HepG2 (cell line): ENCODE measurements around the gene RPL3. TPM values are rescaled to one million over a fixed set of nuclear protein-coding genes. Genes with fewer than 3 reads are reported as not detected.

Source experiments
- CBX2 ChIP-seq, 2 experiments: fragments of 200-600 bp in 1 of 2; sonication (generic); formaldehyde crosslinking in 1 of 2; IDR thresholded peaks; 2 replicates each; pipeline versions ENCODE4 v1.7.0 to v1.8.1; 2018 to 2022; ENCODE audit warnings: low read depth in 2 of 2, low read length in 1 of 2, mild to moderate bottlenecking in 1 of 2, missing genetic modification reagents in 1 of 2
- CENPT ChIP-seq: sonication (generic); formaldehyde crosslinking; IDR thresholded peaks from 2 replicates; pipeline ENCODE4 v1.8.0; 2022; ENCODE audit warnings: low read depth, mild to moderate bottlenecking, moderate library complexity, missing genetic modification reagents
- GLI4 ChIP-seq: sonication (generic); formaldehyde crosslinking; IDR thresholded peaks from 2 replicates; pipeline ENCODE4 v1.5.1; 2020; ENCODE audit warnings: missing genetic modification reagents, mild to moderate bottlenecking, moderate library complexity, borderline replicate concordance
- NR2F6 ChIP-seq, 2 experiments: IDR thresholded peaks; 2 replicates each; pipeline ENCODE4 v1.6.1; 2016; ENCODE audit warnings: antibody characterized with exemption in 1 of 2, mild to moderate bottlenecking in 1 of 2
- PCBP1 ChIP-seq: fragments of 200-400 bp; formaldehyde crosslinking; IDR thresholded peaks from 2 replicates; pipeline ENCODE4 v1.6.1; 2017; ENCODE audit warnings: mild to moderate bottlenecking, low read depth, low read length, borderline replicate concordance
- SALL2 ChIP-seq: sonication (generic); formaldehyde crosslinking; IDR thresholded peaks from 2 replicates; pipeline ENCODE4 v1.8.1; 2023; ENCODE audit warnings: mild to moderate bottlenecking, missing genetic modification reagents, inconsistent platforms
- SP4 ChIP-seq: sonication (generic); formaldehyde crosslinking; IDR thresholded peaks from 2 replicates; pipeline ENCODE4 v1.8.1; 2023; ENCODE audit warnings: mild to moderate bottlenecking, missing genetic modification reagents
- ZNF160 ChIP-seq: sonication (generic); formaldehyde crosslinking; IDR thresholded peaks from 2 replicates; pipeline ENCODE4 v1.8.0; 2022; ENCODE audit warnings: mild to moderate bottlenecking, inconsistent platforms, missing genetic modification reagents
- ZNF180 ChIP-seq: sonication (generic); formaldehyde crosslinking; IDR thresholded peaks from 2 replicates; pipeline ENCODE4 v1.4.0; 2020; ENCODE audit warnings: low read depth, missing genetic modification reagents, borderline replicate concordance
- ZNF264 ChIP-seq: sonication (generic); formaldehyde crosslinking; IDR thresholded peaks from 2 replicates; pipeline ENCODE4 v1.4.0; 2020; ENCODE audit warnings: missing genetic modification reagents
- ZNF274 ChIP-seq: sonication (generic); formaldehyde crosslinking; IDR thresholded peaks from 2 replicates; pipeline ENCODE4 v1.5.1; 2020; ENCODE audit warnings: mild to moderate bottlenecking, missing genetic modification reagents
- ZNF296 ChIP-seq: sonication (generic); formaldehyde crosslinking; conservative IDR thresholded peaks from 2 replicates; pipeline ENCODE4 v1.5.0; 2020; ENCODE audit warnings: mild to moderate bottlenecking, missing genetic modification reagents
- ZNF326 ChIP-seq: sonication (generic); formaldehyde crosslinking; IDR thresholded peaks from 2 replicates; pipeline ENCODE4 v1.4.0; 2020; ENCODE audit warnings: missing genetic modification reagents, borderline replicate concordance
- ZNF567 ChIP-seq: sonication (generic); formaldehyde crosslinking; IDR thresholded peaks from 2 replicates; pipeline ENCODE4 v1.8.1; 2023; ENCODE audit warnings: mild to moderate bottlenecking, missing genetic modification reagents, borderline replicate concordance
- ZNF768 ChIP-seq: sonication (generic); formaldehyde crosslinking; IDR thresholded peaks from 2 replicates; pipeline ENCODE4 v1.4.0; 2020; ENCODE audit warnings: missing genetic modification reagents
- polyA plus RNA-seq, 8 experiments: library from polyadenylated mRNA; depleted of rRNA in 3 of 8; stranded (reverse) in 7 of 8; unstranded in 1 of 8; fragments of >200 nt; fragmentation: Illumina TruSeq in 4 of 8; extraction: Trizol in 4 of 8; gene quantifications; 2 replicates each; pipeline versions ENCODE4 v1.2.1 to v1.2.3, GENCODE V29; 2011 to 2016; ENCODE audit warnings: low read depth in 4 of 8, missing spikeins in 1 of 8, mixed read lengths in 1 of 8; ENCODE audit not compliant: insufficient read depth in 1 of 8
- total RNA-seq, 5 experiments: library from RNA; depleted of rRNA; stranded (reverse); fragments of >200 nt; fragmentation: Illumina TruSeq; extraction: Trizol; gene quantifications; 2 replicates each; pipeline ENCODE4 v1.2.3, GENCODE V29; 2016; ENCODE audit warnings: low read depth in 1 of 5
- TF ChIP-seq, protein P1 (sequence below): sonication (generic); formaldehyde crosslinking; IDR thresholded peaks from 2 replicates; pipeline ENCODE4 v1.4.0; 2020; ENCODE audit warnings: mild to moderate bottlenecking, missing genetic modification reagents
- TF ChIP-seq, protein P2 (sequence below): sonication (generic); formaldehyde crosslinking; IDR thresholded peaks from 2 replicates; pipeline ENCODE4 v1.4.0; 2020; ENCODE audit warnings: missing genetic modification reagents
- TF ChIP-seq, protein P3 (sequence below): IDR thresholded peaks from 2 replicates; pipeline ENCODE4 v1.6.1; 2012; ENCODE audit warnings: inconsistent platforms
- TF ChIP-seq, protein P4 (sequence below): sonication (generic); formaldehyde crosslinking; IDR thresholded peaks from 2 replicates; pipeline ENCODE4 v1.8.0; 2023; ENCODE audit warnings: mild to moderate bottlenecking, missing genetic modification reagents

Gene RPL3
- total and polyA plus RNA-seq, 2 of the 13 experiments (the other 11 are each of a cell fraction or from before 2014, with no cell fraction given), result 1,051 to 3,279 TPM

DNA sequence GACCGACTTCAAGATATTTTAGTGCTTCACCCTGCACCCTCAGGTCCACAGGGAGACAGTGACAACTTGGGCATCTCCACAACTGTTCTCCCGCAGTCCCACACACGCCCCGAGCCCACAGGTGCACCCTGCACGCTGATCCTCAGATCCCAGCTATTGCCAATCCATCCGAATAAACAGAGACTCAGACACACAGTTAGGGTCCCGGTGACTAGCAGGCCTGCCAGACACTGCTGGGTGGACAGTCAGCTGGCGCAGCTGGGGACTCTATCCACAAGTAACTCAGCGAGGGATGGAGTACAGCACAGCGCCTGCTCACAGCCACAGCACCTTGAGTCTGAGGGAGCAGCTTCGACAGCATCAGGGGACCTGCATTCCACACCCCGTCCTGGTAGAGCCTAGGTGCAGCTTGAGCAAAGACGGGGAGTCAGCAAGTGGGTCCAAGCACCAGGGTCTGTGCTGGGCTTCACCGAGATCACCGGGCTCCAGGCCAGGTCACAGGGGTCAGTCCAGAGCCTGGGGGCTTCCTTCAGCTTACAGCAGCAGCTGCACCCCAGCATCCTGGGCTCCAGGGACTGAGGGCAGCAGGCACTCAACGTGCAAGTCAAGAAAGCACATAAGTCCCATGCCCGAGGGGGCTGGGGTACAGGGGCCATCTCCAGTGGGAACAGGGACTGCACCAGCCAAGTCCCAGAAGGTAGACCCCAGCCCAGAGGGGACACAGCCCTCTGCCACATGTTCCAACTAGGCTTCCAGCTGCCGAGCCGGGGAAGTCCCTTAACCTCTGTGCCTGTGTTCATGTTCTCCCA is 7.6 kb downstream of the RPL3 start (continued):
- TF ChIP-seq, protein P1, sequence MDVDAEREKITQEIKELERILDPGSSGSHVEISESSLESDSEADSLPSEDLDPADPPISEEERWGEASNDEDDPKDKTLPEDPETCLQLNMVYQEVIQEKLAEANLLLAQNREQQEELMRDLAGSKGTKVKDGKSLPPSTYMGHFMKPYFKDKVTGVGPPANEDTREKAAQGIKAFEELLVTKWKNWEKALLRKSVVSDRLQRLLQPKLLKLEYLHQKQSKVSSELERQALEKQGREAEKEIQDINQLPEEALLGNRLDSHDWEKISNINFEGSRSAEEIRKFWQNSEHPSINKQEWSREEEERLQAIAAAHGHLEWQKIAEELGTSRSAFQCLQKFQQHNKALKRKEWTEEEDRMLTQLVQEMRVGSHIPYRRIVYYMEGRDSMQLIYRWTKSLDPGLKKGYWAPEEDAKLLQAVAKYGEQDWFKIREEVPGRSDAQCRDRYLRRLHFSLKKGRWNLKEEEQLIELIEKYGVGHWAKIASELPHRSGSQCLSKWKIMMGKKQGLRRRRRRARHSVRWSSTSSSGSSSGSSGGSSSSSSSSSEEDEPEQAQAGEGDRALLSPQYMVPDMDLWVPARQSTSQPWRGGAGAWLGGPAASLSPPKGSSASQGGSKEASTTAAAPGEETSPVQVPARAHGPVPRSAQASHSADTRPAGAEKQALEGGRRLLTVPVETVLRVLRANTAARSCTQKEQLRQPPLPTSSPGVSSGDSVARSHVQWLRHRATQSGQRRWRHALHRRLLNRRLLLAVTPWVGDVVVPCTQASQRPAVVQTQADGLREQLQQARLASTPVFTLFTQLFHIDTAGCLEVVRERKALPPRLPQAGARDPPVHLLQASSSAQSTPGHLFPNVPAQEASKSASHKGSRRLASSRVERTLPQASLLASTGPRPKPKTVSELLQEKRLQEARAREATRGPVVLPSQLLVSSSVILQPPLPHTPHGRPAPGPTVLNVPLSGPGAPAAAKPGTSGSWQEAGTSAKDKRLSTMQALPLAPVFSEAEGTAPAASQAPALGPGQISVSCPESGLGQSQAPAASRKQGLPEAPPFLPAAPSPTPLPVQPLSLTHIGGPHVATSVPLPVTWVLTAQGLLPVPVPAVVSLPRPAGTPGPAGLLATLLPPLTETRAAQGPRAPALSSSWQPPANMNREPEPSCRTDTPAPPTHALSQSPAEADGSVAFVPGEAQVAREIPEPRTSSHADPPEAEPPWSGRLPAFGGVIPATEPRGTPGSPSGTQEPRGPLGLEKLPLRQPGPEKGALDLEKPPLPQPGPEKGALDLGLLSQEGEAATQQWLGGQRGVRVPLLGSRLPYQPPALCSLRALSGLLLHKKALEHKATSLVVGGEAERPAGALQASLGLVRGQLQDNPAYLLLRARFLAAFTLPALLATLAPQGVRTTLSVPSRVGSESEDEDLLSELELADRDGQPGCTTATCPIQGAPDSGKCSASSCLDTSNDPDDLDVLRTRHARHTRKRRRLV (CRISPR knock-in tag), result 0 out of 2 replicates have a peak, but pooled peaks have one; percentile 2
- TF ChIP-seq, protein P2, sequence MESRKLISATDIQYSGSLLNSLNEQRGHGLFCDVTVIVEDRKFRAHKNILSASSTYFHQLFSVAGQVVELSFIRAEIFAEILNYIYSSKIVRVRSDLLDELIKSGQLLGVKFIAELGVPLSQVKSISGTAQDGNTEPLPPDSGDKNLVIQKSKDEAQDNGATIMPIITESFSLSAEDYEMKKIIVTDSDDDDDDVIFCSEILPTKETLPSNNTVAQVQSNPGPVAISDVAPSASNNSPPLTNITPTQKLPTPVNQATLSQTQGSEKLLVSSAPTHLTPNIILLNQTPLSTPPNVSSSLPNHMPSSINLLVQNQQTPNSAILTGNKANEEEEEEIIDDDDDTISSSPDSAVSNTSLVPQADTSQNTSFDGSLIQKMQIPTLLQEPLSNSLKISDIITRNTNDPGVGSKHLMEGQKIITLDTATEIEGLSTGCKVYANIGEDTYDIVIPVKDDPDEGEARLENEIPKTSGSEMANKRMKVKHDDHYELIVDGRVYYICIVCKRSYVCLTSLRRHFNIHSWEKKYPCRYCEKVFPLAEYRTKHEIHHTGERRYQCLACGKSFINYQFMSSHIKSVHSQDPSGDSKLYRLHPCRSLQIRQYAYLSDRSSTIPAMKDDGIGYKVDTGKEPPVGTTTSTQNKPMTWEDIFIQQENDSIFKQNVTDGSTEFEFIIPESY (CRISPR knock-in tag), result no peak; the same call in 1 of the 2 replicates
- TF ChIP-seq, protein P3, sequence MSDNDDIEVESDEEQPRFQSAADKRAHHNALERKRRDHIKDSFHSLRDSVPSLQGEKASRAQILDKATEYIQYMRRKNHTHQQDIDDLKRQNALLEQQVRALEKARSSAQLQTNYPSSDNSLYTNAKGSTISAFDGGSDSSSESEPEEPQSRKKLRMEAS, result no peak
- no peak for TF ChIP-seq PCBP1
- TF ChIP-seq ZNF768 (CRISPR knock-in tag), result peak; percentile 29; the same call in 1 of the 2 replicates
- no peak for TF ChIP-seq ZNF567 (CRISPR knock-in tag)
- peak; percentile 49; the same call in 1 of the 2 replicates for TF ChIP-seq CENPT (CRISPR knock-in tag)
- TF ChIP-seq ZNF180 (CRISPR knock-in tag), result no peak
- no peak for TF ChIP-seq ZNF274
- no peak for TF ChIP-seq CBX2 (IDR thresholded peaks at IDR 0.05; ENCODE audit: low read depth, low read length)
- TF ChIP-seq CBX2 (CRISPR knock-in tag; IDR thresholded peaks at IDR 0.05; ENCODE audit: low read depth), result no peak
- 0 out of 2 replicates have a peak, but pooled peaks have one; percentile 30 for TF ChIP-seq SP4 (CRISPR knock-in tag)
- TF ChIP-seq ZNF160, result 0 out of 2 replicates have a peak, but pooled peaks have one; percentile 30
- TF ChIP-seq ZNF264 (CRISPR knock-in tag), result no peak
- TF ChIP-seq, protein P4, sequence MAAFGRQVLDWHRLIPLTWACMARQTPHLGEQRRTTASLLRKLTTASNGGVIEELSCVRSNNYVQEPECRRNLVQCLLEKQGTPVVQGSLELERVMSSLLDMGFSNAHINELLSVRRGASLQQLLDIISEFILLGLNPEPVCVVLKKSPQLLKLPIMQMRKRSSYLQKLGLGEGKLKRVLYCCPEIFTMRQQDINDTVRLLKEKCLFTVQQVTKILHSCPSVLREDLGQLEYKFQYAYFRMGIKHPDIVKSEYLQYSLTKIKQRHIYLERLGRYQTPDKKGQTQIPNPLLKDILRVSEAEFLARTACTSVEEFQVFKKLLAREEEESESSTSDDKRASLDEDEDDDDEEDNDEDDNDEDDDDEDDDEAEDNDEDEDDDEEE (CRISPR knock-in tag), result no peak
- TF ChIP-seq ZNF326 (CRISPR knock-in tag), result no peak
- no peak for TF ChIP-seq ZNF296 (CRISPR knock-in tag)
- 0 out of 2 replicates have a peak, but pooled peaks have one; percentile 23 for TF ChIP-seq SALL2 (CRISPR knock-in tag)
- no peak for TF ChIP-seq GLI4 (CRISPR knock-in tag)
- TF ChIP-seq NR2F6 (IDR thresholded peaks at IDR 0.05), result no peak
- 0 out of 2 replicates have a peak, but pooled peaks have one; percentile 11 for TF ChIP-seq NR2F6 (CRISPR knock-in tag; IDR thresholded peaks at IDR 0.05)
